Natural killer cell (primary cell): ENCODE measurements around the gene SPATS2L. TPM values are rescaled to one million over a fixed set of nuclear protein-coding genes. Genes with fewer than 3 reads are reported as not detected.

Experiments
- ATAC-seq, 3 donors: fragments of 150-1000 bp in 2 of 3; fragments of 200-7000 bp in 1 of 3; cut with Tn5 transposase; 1 replicate in 1 of 3; 2 replicates in 2 of 3; pipeline ENCODE4 v1.10.0; 2021; ENCODE audit warnings: mild to moderate bottlenecking in 2 of 3, moderate library complexity in 2 of 3
- DNase-seq, 2 donors: peaks; one replicate each; pipeline versions ENCODE4 v3.0.0 to v3.0.0-alpha.2; 2013 to 2021; ENCODE audit warnings: mixed read lengths in 1 of 2
- H3K27ac ChIP-seq: one replicate; pipeline ENCODE4 v1.5.1; 2013; ENCODE audit warnings: mild to moderate bottlenecking, low read length
- H3K27me3 ChIP-seq: one replicate; pipeline ENCODE4 v1.6.1; 2013; ENCODE audit warnings: low read length; ENCODE audit not compliant: control insufficient read depth, insufficient read depth
- H3K36me3 ChIP-seq: one replicate; pipeline ENCODE4 v1.6.1; 2013; ENCODE audit warnings: low read length; ENCODE audit not compliant: control insufficient read depth, insufficient read depth
- H3K4me1 ChIP-seq: one replicate; pipeline ENCODE4 v1.6.1; 2013; ENCODE audit warnings: low read length; ENCODE audit not compliant: control insufficient read depth, insufficient read depth
- H3K4me3 ChIP-seq: one replicate; pipeline ENCODE4 v1.5.1; 2013; ENCODE audit warnings: low read length
- H3K9me3 ChIP-seq: one replicate; pipeline ENCODE4 v1.6.1; 2013; ENCODE audit warnings: low read length; ENCODE audit not compliant: control insufficient read depth, insufficient read depth
- H3K27ac Mint-ChIP-seq, 2 donors: one replicate each; pipeline ENCODE4 v1.8.0; 2022; ENCODE audit warnings: mild to moderate bottlenecking in 2 of 2, mixed read lengths in 2 of 2, moderate library complexity in 1 of 2
- H3K27me3 Mint-ChIP-seq, 2 donors: one replicate each; pipeline ENCODE4 v1.8.0; 2022; ENCODE audit warnings: low read depth in 2 of 2, mixed read lengths in 2 of 2
- H3K36me3 Mint-ChIP-seq: one replicate; pipeline ENCODE4 v1.8.0; 2022; ENCODE audit warnings: mixed read lengths
- H3K4me1 Mint-ChIP-seq, 2 donors: one replicate each; pipeline ENCODE4 v1.8.0; 2022; ENCODE audit warnings: mixed read lengths in 2 of 2
- H3K4me3 Mint-ChIP-seq: one replicate; pipeline ENCODE4 v1.8.0; 2022; ENCODE audit warnings: mild to moderate bottlenecking, moderate library complexity, mixed read lengths
- H3K9me3 Mint-ChIP-seq, 2 donors: one replicate each; pipeline ENCODE4 v1.8.0; 2022; ENCODE audit warnings: mixed read lengths in 2 of 2
- WGBS: methylation state at CpG from one replicate; pipeline ENCODE4 v1.1.7; 2013; ENCODE audit warnings: missing lambda C conversion rate; ENCODE audit not compliant: insufficient coverage; 5-methylcytosine and 5-hydroxymethylcytosine counted together
- intact Hi-C: fragments of 100-400 bp; cut with micrococcal nuclease; formaldehyde crosslinking; loops from one replicate; pipeline ENCODE4 v1.14.2; 2022
- total RNA-seq, 4 donors: library from RNA; stranded (reverse); fragments of 120-200 nt in 1 of 4; gene quantifications; one replicate each; pipeline versions ENCODE4 v1.2.3 to v1.2.4, GENCODE V29; 2013 to 2022
- TF ChIP-seq, protein P1 (sequence below): fragments of 200-600 bp; IDR thresholded peaks from one replicate; pipeline ENCODE4 v1.8.0; 2022; ENCODE audit warnings: antibody characterized with exemption

The SPATS2L gene
- total RNA-seq, 3 donors from 2014 or later (not counting 1 experiment from before 2014, with no cell fraction given), result 3.8 to 10.9 (median 4.4) TPM

DNA sequence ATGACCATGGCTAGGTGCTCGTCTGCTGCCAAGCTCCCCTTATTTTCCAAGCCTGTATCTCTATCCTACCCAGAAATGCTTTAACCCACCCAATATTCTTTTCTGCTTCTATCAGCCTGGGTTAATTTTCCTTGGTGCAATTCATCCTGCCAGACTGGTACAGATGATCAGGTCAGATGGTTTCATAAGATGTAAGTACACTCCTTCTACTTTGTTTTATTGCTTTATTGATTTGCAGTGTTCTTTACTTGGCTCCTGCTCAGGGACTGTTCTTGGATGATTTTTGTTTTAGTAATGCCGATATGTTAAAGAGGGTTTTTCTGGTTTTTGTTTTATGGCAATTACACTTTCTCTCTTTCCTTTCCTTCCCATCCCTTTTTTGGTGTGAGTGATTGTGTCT lies 217.1 kb downstream of the SPATS2L start:
- TF ChIP-seq, protein P1, sequence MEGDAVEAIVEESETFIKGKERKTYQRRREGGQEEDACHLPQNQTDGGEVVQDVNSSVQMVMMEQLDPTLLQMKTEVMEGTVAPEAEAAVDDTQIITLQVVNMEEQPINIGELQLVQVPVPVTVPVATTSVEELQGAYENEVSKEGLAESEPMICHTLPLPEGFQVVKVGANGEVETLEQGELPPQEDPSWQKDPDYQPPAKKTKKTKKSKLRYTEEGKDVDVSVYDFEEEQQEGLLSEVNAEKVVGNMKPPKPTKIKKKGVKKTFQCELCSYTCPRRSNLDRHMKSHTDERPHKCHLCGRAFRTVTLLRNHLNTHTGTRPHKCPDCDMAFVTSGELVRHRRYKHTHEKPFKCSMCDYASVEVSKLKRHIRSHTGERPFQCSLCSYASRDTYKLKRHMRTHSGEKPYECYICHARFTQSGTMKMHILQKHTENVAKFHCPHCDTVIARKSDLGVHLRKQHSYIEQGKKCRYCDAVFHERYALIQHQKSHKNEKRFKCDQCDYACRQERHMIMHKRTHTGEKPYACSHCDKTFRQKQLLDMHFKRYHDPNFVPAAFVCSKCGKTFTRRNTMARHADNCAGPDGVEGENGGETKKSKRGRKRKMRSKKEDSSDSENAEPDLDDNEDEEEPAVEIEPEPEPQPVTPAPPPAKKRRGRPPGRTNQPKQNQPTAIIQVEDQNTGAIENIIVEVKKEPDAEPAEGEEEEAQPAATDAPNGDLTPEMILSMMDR, result no peak
- H3K4me1 ChIP-seq, result peaks cover 7% of the 10 kb centered on the region
- H3K27me3 ChIP-seq, result no peaks in the 10 kb centered on the region
- no peak overlapping the region for H3K4me3 ChIP-seq
- Mint-ChIP-seq H3K4me3 (no peak overlapping the region), H3K36me3 (no peaks in the 10 kb centered on the region), H3K9me3 (no peaks in the 10 kb centered on the region), H3K27ac (no peak overlapping the region), H3K27me3 (peaks cover 2 to 7% of the 10 kb centered on the region in 2 donors), H3K4me1 (peaks cover 9 to 10% of the 10 kb centered on the region in 2 donors)
- ATAC-seq (no peak), DNase-seq (no peak)
- H3K9me3 ChIP-seq, result no peaks in the 10 kb centered on the region
- intact Hi-C loops, result no loop called here
- 54% methylated on average over 1 of the region's 2 CpGs for WGBS
- H3K36me3 ChIP-seq, result no peaks in the 10 kb centered on the region
- H3K27ac ChIP-seq, result no peak overlapping the region

DNA sequence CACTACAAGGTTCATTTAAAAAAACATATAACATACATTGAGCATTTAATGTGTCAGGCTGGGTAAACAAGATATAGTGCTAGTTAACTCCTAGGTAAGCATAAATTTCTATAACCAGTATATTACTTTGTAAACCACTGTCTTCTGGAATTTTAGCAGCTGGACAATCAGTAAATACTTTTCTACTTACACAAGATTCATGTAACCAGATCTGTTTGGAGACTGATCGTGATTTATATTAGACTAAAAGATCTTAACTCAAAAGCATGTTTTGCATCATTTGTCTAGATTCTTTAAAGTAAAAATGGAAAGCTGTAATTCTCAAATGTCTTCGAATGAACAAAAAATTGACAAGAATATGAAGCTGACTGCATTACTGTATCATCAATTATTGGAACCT lies 218.6 kb downstream of the SPATS2L start:
- Mint-ChIP-seq H3K9me3 (no peaks in the 10 kb centered on the region), H3K4me1 (peaks cover 9 to 10% of the 10 kb centered on the region in 2 donors), H3K36me3 (no peaks in the 10 kb centered on the region), H3K4me3 (peak overlapping the region; percentile 92), H3K27ac (no peak overlapping the region), H3K27me3 (peaks cover 2 to 7% of the 10 kb centered on the region in 2 donors)
- DNase-seq, result no peak
- TF ChIP-seq, protein P1, result no peak
- no peak for ATAC-seq
- Histone ChIP-seq H3K4me1 (peaks cover 7% of the 10 kb centered on the region), H3K36me3 (no peaks in the 10 kb centered on the region), H3K4me3 (no peak overlapping the region), H3K27ac (no peak overlapping the region), H3K9me3 (no peaks in the 10 kb centered on the region), H3K27me3 (no peaks in the 10 kb centered on the region)
- 83% methylated on average over 2 of the region's 2 CpGs for WGBS
- intact Hi-C loops, result loop anchor here (5.0 kb wide), 1 partner anchor 337 kb away; the partner anchor contains the start of gene CLK1

DNA sequence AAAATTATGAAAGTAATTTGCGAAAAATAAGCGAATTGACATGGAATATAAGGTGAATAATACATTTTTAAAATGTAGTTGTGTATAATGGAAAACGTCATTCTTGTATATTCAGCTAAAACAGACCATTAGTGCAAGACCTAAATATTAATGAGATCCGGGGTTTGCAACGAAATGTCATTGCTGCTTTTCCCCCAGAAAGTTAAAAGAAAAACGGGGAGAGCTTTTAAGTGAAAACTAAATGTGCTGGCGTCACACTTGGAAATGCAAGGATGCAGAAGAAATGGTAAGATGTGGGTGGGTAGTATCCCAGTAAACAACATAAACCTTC lies 219.0 kb downstream of the SPATS2L start:
- Histone ChIP-seq H3K4me3 (peak overlapping the region; percentile 94), H3K36me3 (no peaks in the 10 kb centered on the region), H3K27me3 (no peaks in the 10 kb centered on the region), H3K4me1 (peaks cover 7% of the 10 kb centered on the region), H3K27ac (peak overlapping the region; percentile 70), H3K9me3 (no peaks in the 10 kb centered on the region)
- H3K4me3 Mint-ChIP-seq, result peak overlapping the region; percentile 92
- no peaks in the 10 kb centered on the region for H3K9me3 Mint-ChIP-seq
- peaks cover 9 to 10% of the 10 kb centered on the region in 2 donors for H3K4me1 Mint-ChIP-seq
- DNase-seq (no peak), ATAC-seq (no peak)
- H3K36me3 Mint-ChIP-seq, result no peaks in the 10 kb centered on the region
- 42% methylated on average over 6 of the region's 7 CpGs for WGBS
- peaks cover 2 to 7% of the 10 kb centered on the region in 2 donors for H3K27me3 Mint-ChIP-seq
- peak overlapping the region; percentile 85 for H3K27ac Mint-ChIP-seq
- TF ChIP-seq, protein P1, result no peak
- intact Hi-C loops, result loop anchor here (5.0 kb wide), 1 partner anchor 337 kb away; the partner anchor contains the start of gene CLK1
